Stimulated activated naive B cell treated with anti-CD40 and anti-IgM and Interleukin-4, amounts not matched to agents 10 μg/mL and 1 μg/mL and 100 μg/mL, for 72 hours (primary cell): ENCODE measurements around the gene TSPAN14.

Source experiments
- ATAC-seq, 2 donors: fragments of 150-1000 bp; cut with Tn5 transposase; replicated peaks; 2 replicates each; pipeline ENCODE4 v1.10.0; 2021; ENCODE audit warnings: moderate library complexity in 1 of 2
- DNase-seq: peaks from one replicate; pipeline ENCODE4 v3.0.0; 2021
- H3K27ac Mint-ChIP-seq: one replicate; pipeline ENCODE4 v1.8.0; 2022; ENCODE audit warnings: mild to moderate bottlenecking, mixed read lengths
- H3K27me3 Mint-ChIP-seq, 2 donors: one replicate each; pipeline ENCODE4 v1.8.0; 2022; ENCODE audit warnings: mixed read lengths in 2 of 2
- H3K36me3 Mint-ChIP-seq, 2 donors: one replicate each; pipeline ENCODE4 v1.8.0; 2022; ENCODE audit warnings: mixed read lengths in 2 of 2, mild to moderate bottlenecking in 1 of 2
- H3K4me1 Mint-ChIP-seq, 2 donors: one replicate each; pipeline ENCODE4 v1.8.0; 2022; ENCODE audit warnings: mixed read lengths in 2 of 2, mild to moderate bottlenecking in 1 of 2
- H3K4me3 Mint-ChIP-seq, 2 donors: one replicate each; pipeline ENCODE4 v1.8.0; 2022; ENCODE audit warnings: mild to moderate bottlenecking in 2 of 2, mixed read lengths in 2 of 2, moderate library complexity in 1 of 2
- H3K9me3 Mint-ChIP-seq, 2 donors: one replicate each; pipeline ENCODE4 v1.8.0; 2022; ENCODE audit warnings: mixed read lengths in 2 of 2, mild to moderate bottlenecking in 1 of 2

TSPAN14 gene

DNA sequence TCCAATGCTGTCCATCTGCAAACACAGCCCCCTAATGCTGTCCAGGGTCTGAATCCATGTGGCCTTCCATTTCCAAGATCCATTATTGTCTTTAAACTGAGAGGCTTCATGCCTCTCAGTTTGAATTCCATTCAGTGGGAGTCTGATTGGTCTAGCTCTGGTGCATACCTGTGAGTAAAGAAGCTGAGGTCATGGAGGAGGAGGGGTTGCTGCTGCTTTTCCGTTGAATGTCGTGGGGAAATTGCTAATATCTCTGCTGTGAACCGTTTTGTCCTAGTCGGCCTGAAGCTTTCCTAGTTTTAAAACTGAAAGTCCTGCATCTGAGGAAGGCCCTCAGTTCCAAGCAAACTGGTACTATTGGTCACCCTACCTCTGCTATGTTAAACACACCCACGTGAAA, 101.3 kb downstream of the TSPAN14 start:
- Mint-ChIP-seq H3K27ac (no peak overlapping the region), H3K4me3 (no peak overlapping the region), H3K9me3 (no peaks in the 10 kb centered on the region), H3K36me3 (no peaks in the 10 kb centered on the region), H3K27me3 (peaks cover 4 to 5% of the 10 kb centered on the region in 2 donors), H3K4me1 (peaks cover 2 to 5% of the 10 kb centered on the region in 2 donors)
- ATAC-seq, result no peak
- no peak for DNase-seq

DNA sequence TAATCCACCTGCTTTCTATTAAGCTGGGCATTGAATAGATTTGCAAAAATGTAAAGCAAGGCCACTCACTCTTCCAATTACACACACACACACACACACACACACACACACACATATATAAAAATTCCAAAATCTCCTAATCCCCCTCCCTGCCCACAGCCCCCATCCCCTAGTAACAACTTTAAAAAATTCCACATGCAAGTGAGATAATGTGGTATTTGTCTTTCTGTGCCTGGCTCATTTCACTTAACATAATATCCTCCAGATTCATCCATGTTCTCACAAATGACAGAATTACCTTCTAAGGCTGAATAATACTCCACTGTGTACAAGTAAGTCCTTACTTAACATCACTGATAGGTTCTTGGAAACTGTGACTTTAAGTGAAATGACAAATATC, 107.8 kb downstream of the TSPAN14 start:
- H3K4me3 Mint-ChIP-seq, result no peak overlapping the region
- H3K36me3 Mint-ChIP-seq, result no peaks in the 10 kb centered on the region
- H3K4me1 Mint-ChIP-seq, result no peaks in the 10 kb centered on the region

DNA sequence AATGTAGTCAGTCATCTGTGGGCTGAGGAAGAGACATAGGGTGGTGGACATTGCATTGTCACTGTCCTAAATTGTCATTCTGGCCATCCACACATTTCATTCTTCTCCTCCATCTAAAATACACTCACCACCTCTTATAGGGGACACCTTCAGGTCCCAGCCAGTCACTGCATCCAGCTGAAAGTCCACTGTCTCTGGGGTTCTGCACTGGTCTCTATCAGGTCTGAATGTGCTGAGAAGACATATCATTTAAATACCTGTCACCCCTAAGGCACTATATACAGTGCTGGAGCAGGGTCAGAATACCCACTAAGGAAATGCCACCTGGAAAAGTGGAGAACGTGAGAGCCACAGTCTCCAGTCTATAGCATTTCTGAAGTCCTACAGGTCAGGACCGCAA, 113.2 kb downstream of the TSPAN14 start:
- peaks cover 0 to 6% of the 10 kb centered on the region in 2 donors for H3K27me3 Mint-ChIP-seq
- no peaks in the 10 kb centered on the region for H3K36me3 Mint-ChIP-seq
- H3K9me3 Mint-ChIP-seq, result no peaks in the 10 kb centered on the region
- no peaks in the 10 kb centered on the region for H3K4me1 Mint-ChIP-seq
- no peak for ATAC-seq
- no peak overlapping the region for H3K27ac Mint-ChIP-seq
- no peak overlapping the region for H3K4me3 Mint-ChIP-seq
- no peak for DNase-seq

More for the DNA sequence above, 107.8 kb downstream of the TSPAN14 start:
- DNase-seq (no peak), ATAC-seq (no peak)
- Mint-ChIP-seq H3K27ac (no peak overlapping the region), H3K9me3 (no peaks in the 10 kb centered on the region), H3K27me3 (peaks cover 0 to 6% of the 10 kb centered on the region in 2 donors)

DNA sequence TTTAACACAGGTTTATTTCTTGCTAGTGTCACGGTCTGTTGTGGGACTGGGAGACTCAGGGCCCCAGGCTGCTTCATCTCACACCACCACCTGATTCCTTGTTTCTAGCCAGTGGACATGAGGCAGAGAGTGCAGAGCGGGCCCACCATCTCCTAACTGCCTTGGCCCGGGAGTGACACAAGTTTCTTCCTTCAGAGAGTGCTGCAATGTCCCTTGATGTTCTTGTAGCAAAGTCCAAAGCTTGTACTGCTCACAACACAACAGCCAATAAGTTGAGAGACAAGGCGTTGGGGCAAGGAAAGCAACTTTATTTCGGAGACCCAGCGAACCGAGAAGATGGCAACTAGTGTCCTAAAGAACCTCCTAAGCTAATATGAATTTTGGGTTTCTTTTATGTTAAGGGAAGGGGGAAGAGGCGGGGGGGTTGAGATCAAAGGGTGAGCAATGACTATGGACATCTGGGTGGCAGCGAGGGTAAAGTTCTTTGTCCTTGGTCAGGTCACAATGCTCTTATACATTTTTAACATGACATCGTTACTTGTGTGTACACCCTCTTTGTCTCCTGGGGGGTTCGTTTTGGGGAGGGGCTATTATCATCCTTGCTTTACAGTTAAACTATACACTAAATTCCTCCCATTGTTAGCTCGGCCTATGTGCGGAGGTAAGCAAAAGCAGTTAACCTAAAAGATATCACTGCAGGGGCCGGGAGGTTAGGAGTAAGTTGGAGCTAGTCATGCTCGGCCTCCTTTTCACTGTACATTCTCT, 115.2 kb downstream of the TSPAN14 start:
- no peak overlapping the region for H3K4me3 Mint-ChIP-seq
- H3K27ac Mint-ChIP-seq, result no peak overlapping the region
- H3K4me1 Mint-ChIP-seq, result no peaks in the 10 kb centered on the region
- no peaks in the 10 kb centered on the region for H3K9me3 Mint-ChIP-seq
- DNase-seq, result no peak
- ATAC-seq, result no peak
- no peaks in the 10 kb centered on the region for H3K36me3 Mint-ChIP-seq
- peaks cover 0 to 3% of the 10 kb centered on the region in 2 donors for H3K27me3 Mint-ChIP-seq

DNA sequence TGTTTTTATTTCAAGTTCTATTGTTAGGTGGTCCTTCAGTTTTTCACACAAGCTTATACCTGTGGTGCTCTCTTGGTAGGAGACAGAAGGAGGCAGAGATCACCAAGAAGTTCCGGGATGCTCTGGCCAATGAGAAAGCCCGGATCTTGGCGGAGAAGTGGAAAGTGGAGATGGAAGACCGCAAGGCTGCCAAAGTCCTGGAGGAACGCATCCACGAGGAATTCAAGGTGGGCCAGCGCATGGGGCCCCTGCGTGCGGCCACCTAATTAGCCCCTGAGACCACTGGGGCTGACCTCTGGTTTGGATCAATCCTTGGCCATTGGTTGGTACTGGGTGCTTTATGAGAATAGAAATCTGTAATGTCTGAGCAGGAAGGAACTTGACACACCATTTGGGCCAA, 117.2 kb downstream of the TSPAN14 start:
- Mint-ChIP-seq H3K36me3 (no peaks in the 10 kb centered on the region), H3K4me3 (no peak overlapping the region), H3K4me1 (no peaks in the 10 kb centered on the region), H3K27ac (no peak overlapping the region), H3K9me3 (no peaks in the 10 kb centered on the region), H3K27me3 (peaks cover 0 to 3% of the 10 kb centered on the region in 2 donors)
- DNase-seq (no peak), ATAC-seq (no peak)

DNA sequence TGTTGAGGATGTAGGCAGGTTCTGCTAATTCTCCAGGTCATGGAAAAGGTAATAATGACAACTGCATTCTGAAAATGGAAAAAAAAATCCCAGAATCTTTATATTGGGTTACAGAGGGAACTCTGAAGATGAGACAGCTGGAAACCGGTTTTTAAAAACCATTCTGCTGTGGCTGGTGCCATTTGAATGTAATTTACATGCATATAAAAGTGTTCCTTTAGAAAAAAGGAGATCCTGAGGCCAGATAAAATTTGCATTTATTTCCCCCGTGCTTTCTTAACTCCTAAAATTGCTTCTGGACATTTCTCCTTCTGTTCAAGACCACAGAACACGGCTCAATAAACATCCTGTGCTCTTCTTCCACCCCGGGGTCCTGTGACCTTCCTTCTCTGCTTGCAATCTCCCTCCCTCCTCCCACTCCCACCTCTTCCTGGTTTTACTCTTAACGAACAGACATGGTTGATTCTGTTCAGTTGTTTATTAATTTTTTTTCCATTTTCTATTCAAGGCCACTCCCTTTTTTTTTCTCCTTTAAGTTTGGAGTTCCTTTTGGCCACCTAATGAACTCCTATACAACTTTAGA, 125.2 kb downstream of the TSPAN14 start:
- DNase-seq, result no peak
- Mint-ChIP-seq H3K9me3 (peaks cover 0 to 2% of the 10 kb centered on the region in 2 donors), H3K27me3 (peaks cover 0 to 3% of the 10 kb centered on the region in 2 donors), H3K4me3 (peak overlapping the region; percentile 2 to 15), H3K36me3 (peaks cover 0 to 2% of the 10 kb centered on the region in 2 donors), H3K27ac (no peak overlapping the region), H3K4me1 (peaks cover 19 to 20% of the 10 kb centered on the region in 2 donors)
- peak in 1 of 2 donors; percentile 23 for ATAC-seq

DNA sequence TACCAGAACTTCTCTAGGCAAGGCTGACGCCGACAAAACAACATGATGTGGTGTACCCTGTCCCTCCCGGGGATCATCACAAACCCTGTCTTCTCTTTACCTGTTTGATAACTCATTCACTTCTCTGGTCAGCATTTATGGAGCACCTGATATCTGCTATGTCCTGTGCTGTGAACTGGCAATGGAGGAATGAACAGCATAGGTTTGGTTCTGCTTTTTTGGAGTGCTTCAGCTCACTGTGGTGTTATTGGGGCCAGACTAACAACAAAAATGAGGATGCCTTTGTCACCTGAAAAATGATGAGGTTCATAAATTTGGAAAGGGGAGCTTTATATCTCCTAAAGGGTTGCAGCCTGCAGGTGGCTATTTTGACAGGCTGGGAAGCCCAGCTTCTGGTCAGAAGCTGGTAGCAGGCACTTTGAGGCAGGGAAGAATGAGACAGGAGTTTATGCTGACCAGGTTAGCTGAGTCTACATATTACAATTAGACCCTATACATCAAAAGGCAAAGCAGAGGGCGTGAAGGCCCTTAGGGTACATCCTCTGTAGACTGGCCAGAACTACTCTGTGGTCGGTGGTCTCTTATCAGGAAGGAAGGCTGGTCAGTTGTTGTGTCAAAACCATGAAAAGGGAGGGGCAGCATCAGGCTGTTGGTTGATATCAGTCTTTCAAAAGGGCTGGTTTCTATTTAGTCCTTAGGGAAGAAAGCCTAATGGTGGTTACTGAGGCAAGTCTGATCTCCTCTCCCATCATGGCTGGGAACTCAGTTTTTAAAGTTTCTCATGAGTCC, 125.9 kb downstream of the TSPAN14 start:
- ATAC-seq, result peak; percentile 53 to 75
- peak overlapping the region; percentile 2 to 15 for H3K4me3 Mint-ChIP-seq
- peaks cover 0 to 2% of the 10 kb centered on the region in 2 donors for H3K36me3 Mint-ChIP-seq

DNA sequence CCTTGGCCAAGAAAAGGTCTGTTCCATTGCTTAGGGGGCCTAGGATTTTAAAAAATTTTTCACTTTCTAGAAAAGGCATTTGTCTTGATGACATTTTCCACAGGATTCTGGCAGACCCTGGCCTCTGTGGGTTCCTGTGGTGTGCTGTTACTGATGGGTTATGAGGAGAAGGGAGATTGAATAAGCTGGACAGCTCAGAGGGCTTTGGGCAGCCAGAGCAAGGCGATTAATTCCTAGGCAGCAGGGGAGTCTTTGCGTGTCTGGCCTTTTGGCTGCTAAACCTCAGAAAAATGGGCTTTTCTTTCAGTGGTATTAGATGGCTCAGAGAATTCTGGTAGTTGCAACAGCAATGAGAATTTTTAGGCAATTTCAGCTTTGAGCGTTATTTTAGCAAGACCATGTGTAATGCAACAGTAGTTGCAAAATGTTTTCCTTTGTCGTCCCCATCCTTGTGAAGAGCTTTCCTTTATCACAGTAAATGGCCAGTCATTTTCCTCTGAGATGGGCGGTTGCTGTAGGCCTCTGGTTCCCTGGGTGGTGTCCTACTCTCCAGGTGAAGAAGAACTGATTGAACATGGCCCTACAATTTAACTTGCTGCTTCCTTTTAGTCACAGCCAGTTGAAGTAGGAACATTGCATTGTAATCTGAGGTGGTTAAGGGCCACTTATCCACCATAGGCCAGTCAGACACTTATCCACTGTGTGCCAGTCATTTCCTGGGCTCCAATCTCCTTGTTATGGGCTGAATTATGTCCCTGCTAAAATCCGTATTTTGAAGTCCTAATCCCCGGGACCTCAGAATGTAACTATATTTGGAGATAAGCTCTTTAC, 126.7 kb downstream of the TSPAN14 start:
- DNase-seq, result no peak
- Mint-ChIP-seq H3K27ac (no peak overlapping the region), H3K27me3 (peaks cover 0 to 2% of the 10 kb centered on the region in 2 donors), H3K4me3 (no peak overlapping the region), H3K4me1 (peaks cover 19 to 20% of the 10 kb centered on the region in 2 donors), H3K9me3 (peaks cover 0 to 2% of the 10 kb centered on the region in 2 donors), H3K36me3 (peaks cover 0 to 2% of the 10 kb centered on the region in 2 donors)
- ATAC-seq, result no peak

More for the DNA sequence above, 125.9 kb downstream of the TSPAN14 start:
- DNase-seq, result no peak
- H3K4me1 Mint-ChIP-seq, result peaks cover 19 to 20% of the 10 kb centered on the region in 2 donors
- H3K27ac Mint-ChIP-seq, result no peak overlapping the region
- peaks cover 0 to 2% of the 10 kb centered on the region in 2 donors for H3K9me3 Mint-ChIP-seq
- H3K27me3 Mint-ChIP-seq, result peaks cover 0 to 3% of the 10 kb centered on the region in 2 donors

DNA sequence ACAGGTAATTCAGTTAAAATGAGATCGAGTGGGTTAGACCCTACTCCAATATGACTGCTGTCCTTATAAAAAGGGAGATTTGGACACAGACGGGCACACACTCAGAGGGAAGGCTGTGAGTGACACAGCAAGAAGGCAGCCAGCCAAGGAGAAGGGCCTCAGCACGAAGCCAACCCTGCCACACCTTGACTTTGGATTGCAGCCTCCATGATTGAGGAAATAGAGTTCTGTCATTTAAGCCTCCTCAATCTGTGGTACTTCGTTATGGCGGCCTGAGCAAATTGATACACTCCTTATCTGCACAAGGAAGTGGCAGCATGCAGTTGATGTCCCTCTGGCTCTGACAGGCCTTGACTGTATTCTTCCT, 127.3 kb downstream of the TSPAN14 start:
- Mint-ChIP-seq H3K4me1 (peaks cover 19 to 20% of the 10 kb centered on the region in 2 donors), H3K27ac (no peak overlapping the region), H3K27me3 (no peaks in the 10 kb centered on the region), H3K9me3 (peaks cover 0 to 2% of the 10 kb centered on the region in 2 donors), H3K36me3 (peaks cover 0 to 2% of the 10 kb centered on the region in 2 donors), H3K4me3 (no peak overlapping the region)
- DNase-seq (no peak), ATAC-seq (no peak)

DNA sequence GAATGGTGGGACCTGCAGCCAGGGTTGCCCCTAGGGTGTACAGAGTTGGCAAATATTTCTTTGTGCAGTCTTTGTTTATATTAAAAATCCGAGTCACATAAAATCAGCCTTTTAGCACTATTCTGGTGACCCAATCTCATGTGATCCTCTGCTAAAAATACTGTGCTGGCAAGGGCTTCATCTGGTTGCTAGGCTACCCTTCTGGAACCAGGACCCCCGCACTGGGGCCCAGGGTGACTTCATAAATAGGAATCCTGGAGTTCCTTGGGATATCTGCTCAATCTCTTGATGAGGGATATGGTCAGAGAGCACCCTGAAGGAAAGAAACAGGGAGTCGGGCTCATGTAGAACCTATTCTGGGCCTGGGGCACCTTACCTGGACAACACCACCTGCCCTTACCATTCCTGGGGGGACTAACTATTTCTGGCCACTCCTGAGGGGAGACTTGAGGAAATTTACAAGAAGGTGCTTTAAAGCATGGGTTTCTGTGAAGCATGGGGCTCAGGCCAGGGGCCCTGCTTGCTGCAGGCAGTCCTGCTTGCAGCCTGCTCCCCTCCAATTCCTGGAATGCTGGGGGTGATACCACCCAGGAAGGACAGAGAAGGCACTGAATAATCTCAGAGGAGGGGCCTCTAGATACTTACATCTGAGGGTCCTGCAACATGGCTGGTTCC, 128.3 kb downstream of the TSPAN14 start:
- ATAC-seq (no peak), DNase-seq (no peak)
- Mint-ChIP-seq H3K4me3 (no peak overlapping the region), H3K27me3 (peaks cover 0 to under 1% of the 10 kb centered on the region in 2 donors), H3K4me1 (peaks cover 19 to 20% of the 10 kb centered on the region in 2 donors), H3K36me3 (no peaks in the 10 kb centered on the region), H3K27ac (no peak overlapping the region), H3K9me3 (no peaks in the 10 kb centered on the region)
